H4 (cell line): ENCODE measurements around the gene BTNL2. TPM values are rescaled to one million over a fixed set of nuclear protein-coding genes. Genes with fewer than 3 reads are reported as not detected.

Experiments used
- DNase-seq: peaks from one replicate; pipeline ENCODE4 v3.0.0-alpha.2; 2015; ENCODE audit warnings: low spot score
- total RNA-seq: library from RNA; depleted of rRNA; stranded (reverse); fragments of >200 nt; shearing (Covaris generic); gene quantifications from 2 replicates; pipeline ENCODE4 v1.2.3, GENCODE V29; 2014

The BTNL2 gene
- total RNA-seq, 1 experiment from 2014 or later: not detected

DNA sequence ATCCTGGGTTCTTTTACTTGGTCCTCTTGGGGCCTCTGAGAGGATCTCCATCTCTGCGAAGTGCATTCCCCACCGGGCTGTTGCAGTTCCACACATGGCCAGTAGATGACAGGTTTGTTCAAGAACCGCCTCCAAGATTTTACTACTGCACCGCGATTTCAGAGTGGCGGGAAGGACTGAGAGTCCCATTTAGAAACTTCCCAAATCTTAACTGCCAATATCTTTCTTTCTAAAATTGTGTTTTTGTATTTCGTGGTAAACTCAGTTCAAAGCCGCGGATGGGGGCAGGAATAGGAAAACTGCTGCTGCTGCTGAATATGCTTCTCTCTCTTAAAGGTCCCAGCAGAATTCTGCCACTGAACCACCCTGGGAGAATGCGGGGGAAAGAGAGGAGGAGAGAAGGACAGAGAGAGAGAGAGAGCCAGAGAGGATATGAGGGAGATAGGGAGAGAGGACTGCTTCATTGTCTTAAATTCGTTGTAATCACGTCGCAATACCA lies 8.6 kb upstream of the BTNL2 start:
- peak; percentile 67 for DNase-seq

DNA sequence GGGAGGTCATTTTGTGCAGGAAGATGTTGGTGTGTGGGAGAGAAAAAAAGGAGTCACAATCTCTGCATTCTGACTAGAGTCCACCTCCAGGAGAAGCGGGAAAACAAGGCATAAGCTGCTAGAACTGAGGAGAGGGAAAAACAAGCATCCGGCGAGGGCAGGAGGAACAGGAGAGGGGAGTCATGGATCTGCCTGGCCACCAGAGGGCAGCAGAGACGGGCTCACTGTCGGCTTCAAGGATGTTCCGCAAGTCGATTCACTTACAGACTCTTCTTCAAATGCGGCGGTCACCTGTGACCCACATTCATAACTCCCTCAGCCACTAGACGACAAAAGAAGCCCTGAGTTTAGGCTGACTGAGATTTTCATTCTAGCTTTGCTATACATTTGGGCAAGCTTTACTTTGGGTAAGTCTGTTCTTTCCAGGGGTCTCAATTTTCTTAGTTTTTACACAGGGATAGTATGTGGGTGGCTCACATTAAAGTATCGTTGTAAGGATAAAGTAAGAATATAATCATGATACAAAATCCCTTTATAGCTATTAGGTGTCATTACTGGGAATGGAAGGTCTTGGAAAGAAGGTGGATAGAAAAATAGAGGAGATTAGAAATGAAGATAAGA lies 6.6 kb upstream of the BTNL2 start:
- peak; percentile 69 for DNase-seq

DNA sequence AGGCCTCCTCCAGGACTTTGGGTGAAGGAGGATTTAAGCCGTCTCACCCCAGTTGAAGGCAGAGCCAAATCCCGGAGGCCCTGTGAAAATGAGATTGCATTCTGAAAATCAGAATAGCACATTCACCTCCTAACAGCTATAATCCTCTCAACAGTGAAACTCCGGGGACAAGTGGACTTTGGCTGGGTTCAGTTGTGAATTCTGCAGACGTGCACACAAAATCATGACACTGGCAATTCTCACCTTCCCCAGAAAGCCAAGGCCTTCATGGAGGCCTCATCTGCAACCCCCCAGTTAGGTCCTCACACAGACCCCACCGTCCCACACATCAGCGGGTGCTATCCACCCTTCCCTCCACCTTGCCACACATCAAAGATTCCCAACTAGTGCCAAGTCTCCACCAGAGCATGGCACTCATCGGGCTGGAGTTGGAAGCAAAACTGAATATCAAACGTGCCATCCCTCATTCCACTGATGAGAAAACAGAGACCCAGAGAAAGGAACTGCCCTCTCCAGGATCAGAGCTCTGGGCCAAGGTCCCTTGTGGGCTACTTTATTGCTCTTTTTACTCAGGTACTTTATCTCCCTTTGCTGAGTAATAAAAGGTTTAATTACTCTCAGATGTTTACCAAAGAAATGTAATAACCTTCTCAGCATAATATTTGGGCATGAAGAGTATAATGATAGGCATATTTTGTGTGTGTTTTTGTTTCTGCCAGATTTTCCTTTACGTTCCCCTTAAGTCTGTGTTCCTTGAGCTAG lies 4.8 kb upstream of the BTNL2 start:
- no peak for DNase-seq

DNA sequence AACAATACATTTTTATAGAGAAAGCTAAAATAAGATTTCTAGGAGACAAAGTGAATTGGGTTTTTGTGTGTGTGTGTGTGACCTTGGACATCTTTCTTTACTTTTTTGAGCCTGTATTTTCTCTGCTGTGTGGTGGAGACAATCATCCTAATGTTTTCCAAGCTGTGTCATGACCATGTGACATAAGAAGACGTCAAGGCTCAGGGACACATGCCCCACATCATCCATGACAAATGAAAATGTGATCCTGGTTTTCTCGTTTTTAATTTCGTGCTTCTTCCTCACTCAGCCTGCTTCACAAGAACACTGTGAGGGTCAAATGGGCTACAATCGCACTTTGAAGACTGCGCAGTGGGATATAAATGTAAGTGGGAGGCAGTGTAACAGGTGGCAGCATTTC lies 3.9 kb upstream of the BTNL2 start:
- no peak for DNase-seq

DNA sequence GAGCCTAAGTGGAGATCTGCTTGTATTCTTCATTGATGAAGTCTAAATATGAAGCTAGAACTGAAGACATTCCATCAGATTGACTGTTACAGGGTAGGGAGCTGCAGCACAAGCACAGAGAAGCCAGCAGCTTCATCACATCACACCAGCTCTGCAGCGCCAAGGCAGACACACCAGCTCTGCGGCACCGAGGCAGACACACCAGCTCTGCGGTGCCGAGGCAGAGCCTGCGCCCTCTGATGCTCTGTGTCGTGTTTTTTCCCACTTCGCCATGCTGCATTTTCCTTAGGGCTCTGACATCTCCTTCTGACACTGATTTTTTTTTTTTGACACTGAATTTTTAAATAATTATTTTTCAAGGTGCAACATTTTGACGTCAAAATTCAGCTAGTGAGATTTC lies 784 bp downstream of the BTNL2 start:
- DNase-seq: no peak

DNA sequence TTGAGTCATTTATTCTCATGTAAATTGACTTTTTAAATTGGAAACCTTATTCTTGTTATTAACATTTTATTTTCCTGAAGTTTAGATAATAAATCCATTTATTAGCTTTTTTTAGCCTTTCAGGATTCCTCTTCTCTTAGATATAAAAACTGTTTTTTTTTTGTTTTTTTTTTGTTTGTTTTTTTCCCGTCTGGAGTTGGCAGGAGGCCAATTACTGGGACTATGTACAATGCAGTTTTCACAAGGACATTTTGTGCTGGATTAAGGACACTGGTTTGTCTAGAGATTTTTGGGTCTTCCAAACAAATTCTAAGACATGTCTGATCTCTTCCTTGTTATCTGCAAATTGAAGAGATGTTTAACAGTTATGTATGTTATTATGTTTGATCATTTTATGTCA lies 1.3 kb downstream of the BTNL2 start:
- no peak for DNase-seq

DNA sequence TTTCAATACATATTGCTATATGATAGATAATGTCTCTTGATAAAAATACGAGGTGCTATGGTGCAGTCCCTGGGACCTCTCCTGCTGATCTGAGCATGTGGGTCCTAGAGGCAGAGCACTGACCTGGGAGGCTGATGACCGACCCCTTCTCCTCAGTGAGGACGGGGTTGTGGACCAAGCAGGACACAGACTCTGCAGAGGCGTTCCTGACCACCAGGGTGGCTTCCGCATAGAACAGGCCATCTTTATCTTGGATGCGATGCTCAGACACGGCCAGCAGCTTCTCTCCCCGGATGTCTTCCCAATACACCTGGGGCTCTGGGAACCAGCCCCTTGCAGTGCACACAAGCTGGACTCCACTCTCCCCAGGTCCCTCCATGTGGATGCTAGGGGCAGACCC lies 4.2 kb downstream of the BTNL2 start:
- DNase-seq: no peak

DNA sequence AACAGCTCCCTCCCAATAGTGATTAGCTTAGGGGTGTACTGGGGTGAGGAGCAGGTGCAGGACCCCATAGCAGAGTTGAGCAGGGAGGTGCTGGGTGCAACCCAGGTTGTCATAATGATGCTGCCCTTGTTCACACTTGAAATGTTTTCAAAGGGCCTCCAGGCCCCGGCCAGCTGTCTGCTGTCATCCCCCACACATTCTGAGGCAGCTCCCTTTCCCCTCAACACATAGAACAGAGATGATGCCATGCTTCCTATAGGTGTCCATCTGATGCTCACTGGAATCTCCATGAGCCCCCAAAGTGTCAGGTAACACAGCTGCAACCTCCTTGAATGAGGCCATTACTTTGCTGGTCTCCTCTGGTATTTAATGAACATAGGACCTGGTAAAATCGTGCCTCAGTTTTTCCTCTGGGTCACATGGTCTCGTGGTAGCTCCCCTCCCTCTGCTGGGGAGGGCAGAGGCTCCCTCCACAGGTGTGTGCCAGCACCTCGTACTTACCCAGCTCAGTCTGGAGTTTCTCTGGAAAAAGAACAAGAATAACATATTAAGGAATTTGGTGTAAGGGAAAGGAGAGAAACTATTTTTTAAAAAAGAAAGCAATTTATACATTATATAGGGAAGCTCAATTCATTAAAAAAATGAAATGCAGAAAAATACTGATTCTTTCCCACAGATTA lies 5.6 kb downstream of the BTNL2 start:
- DNase-seq: no peak

DNA sequence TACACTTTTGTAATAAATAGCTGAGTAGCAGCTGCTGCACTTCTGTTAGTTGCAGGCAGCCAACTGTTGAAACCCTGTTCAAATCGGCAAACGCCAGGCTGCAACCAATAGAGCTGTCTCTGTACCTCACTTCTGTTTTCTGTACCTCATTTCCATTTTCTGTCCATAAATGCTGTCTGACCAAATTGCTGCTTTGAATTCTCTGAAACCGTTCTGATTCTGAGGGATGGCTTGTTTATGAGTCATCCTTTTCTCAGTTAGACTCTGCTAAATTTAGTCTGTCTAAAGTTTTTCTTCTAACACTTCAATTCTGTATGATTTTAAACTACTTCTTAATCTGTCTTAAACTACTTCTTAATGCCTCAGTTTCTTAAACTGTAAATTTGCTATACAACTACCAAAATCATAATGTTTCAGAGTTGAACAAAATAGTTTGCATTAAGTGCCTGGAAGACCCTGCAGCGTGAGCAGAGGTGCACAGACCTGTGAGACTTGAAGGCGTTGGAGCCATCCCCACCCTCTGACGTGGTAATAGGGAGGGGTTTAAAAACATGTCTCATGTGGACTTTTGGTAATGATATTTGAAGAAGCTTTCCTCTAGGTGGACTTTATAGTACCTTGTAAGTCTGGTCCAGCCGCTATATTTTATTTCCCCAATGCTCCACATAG lies 9.6 kb downstream of the BTNL2 start:
- no peak for DNase-seq

DNA sequence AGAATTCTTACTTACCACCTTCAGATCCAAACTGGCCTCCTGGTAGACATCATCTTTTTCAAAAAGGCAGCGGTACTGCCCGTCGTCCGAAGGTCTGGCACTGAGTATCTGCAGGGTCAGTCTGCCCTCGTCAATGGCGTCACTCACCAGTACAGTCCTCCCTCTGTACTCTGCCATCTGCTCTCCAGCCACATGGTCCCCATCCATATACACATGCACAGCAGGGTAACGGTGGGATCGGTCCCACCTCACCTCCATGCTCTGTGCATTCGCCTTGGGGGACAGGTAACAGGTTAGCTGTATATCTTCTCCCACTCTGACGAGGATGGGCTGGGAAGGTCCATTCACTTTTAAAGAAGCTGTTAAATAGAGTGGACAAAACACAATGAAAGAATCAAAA lies 11.0 kb downstream of the BTNL2 start:
- DNase-seq: no peak

DNA sequence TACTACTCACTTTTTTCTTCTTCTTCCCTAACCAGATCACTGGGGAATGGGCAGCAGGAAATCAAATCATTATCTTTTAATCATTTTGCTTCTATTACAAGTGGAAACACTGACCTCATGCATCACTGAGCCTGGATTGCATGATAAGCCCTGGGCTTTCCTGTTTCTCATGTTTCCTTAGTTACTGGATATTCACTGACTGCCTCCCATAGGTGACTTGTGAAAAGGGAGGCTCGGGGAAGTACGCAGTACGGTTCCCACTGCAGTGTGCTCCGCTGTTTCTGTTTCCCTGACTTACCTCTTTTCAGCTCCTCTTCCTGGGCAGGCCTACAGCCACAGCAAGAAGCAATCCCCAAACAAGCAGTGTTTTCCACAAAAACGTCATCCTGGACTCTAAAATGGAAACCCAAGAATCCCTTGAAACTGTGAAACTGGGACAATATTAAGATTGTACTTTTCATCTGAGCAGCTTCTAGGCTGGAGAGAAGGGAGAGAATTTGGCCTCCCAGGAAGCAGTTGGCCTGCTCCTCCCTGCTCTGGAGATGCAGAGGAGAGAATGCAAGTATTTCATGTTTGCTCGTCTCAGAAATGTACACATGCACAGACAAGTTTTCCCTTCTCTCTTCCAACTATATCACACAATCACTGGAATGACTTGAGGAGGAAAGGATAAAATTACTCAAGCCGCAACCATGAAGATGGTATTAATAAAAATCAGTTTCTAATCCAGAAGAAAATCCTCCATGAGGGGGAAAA lies 13.1 kb downstream of the BTNL2 start:
- peak; percentile 18 for DNase-seq

DNA sequence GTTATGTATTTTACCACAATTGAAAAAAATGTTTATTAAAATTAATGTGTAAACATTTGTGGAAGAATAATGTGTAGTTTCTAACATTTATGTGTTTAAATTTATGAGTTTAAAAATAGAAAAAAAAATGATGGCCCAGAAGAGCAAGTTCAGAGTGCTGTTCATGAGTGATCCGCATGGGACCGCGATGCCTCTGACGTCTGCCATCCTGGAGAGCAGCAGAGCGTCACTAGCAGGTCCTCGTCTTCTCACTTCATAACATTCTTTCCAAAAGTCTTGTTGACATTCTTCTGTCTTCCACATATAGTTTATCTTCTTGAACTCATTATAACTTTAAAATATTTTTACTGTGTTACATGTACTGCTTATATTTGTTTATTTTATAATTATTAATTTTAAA lies 15.5 kb downstream of the BTNL2 start:
- DNase-seq: no peak

DNA sequence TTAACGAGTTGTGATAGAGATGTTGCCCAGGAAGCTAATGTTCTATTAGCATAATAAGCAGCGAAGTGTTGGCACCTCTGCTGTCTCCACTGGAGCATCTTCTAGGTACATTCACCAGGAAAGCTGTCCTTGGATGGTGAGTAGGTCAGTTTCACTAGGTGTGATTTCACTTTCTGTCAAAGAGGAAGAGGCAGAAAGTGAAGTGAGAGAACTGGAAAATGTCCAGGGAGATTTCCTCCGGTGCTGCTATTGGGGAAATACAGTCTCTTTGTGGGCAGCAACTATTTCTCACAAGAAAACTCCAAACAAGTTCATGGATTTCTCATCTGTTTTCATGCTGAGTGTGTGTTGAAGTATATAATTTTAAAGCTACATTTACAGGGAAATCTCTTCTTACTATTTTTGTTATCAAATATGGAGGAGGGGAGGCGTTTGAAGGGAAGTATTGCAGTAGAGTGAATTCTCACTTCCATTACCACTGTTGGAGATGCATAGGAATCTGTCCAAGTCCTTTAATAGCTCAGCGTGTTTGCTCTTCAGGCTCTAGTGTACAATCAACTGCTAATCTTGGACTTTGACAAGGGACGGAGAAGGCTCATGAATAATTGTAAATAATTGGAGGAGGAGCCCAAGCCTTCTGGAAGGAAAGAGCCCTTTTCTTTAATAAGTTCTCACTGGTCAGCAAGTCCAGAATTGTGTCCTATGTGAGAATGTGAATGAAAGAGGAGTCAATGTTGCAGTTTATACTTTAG lies 19.2 kb downstream of the BTNL2 start:
- no peak for DNase-seq

DNA sequence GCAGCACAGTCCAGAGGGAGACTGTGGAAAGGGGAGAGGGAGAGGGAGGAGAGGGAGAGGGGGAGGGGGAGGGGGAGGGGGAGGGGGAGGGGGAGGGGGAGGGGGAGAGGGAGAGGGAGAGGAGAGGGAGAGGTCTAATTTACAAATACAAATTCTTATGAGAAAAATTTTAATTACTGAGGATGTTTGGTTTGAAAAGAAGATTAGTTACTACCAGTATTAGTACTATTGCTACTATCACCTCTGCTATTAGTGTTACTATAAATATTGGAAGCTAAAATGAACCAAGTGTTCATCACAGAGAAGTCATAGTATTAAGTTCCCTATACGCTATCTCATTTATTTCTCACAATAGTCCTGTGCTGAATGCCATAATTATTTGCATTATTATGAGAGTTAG lies 20.9 kb downstream of the BTNL2 start:
- DNase-seq: no peak

DNA sequence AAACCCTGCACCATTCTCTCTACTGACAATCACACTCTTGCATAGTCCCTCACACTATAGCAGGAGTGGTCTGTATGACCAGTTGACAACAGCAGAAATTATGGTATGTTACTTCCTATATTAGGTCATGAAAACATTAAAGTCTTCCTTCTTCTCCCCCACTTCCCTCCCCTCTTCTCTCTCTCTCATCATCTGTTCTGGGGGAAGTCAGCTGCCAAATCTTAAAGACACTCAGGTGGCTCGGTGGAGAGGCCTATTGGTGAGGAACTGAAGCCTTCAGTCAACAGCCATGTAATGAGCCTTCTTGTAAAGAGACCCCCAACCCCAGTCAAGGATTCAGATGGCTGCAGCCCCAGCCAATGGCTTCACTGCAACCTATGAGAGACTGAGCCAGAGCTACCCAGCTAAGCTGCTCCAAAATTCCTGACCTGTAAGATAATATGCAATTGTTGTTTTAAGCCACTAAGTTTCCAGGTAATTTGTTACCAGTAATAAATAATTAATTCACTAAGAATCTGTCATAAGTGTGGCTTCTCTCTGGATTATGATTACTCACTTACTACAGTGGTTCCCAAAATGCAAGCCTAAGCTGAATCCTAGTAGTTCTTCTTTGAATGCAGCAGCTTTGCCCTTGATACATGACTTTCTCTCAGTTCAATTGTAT lies 24.1 kb downstream of the BTNL2 start:
- DNase-seq: no peak

DNA sequence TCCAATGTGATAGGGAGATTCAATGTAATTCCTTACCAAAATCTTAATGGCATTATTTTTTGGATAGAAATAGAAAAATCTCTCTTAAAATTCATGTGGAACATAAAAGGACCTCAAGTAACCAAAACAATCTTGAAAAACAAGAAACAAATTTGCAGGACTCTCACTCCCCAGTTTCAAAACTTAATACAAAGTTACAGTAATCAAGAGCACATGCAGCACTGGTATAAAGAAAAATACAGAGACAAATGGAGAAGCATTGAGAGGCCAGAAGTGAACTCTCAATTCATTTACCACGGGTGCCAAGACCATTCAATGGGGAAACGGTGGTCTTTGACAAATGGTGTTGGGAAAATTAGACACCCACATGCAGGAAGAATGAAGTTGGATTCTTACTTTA lies 27.4 kb downstream of the BTNL2 start:
- no peak for DNase-seq

DNA sequence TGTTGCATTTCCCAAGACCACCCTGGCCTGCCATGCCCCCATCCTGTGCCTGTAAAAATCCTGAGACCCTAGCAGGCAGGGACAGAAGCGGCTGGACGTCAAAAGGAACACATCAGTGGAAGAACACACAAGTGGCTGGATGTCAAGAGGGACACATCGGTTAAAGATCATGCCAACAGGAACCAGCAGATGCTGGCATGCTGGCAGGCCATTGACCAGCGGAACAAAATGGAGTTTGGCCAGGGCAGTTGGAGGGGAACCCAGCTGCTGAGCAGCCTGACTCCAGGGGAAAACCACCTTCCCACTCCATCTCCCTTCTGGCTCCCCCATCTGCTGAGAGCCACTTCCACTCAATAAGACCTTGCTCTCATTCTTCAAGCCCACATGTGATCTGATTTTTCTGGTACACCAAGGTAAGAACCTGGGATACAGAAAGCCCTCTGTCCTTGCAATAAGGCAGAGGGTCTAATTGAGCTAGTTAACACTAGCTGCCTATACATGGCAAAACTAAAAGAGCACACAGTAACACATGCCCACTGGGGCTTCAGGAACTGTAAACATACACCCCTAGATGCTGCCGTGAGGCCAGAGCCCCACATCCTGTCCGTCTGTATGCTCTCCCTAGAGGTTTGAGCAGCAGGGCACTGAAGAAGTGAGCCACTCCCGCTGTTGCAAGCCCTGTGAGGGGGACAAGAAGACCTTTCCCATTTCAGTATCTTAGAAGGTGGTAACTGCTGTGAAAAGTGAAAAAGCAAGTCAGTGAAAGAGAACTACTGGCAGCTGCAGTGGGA lies 31.0 kb downstream of the BTNL2 start:
- no peak for DNase-seq

DNA sequence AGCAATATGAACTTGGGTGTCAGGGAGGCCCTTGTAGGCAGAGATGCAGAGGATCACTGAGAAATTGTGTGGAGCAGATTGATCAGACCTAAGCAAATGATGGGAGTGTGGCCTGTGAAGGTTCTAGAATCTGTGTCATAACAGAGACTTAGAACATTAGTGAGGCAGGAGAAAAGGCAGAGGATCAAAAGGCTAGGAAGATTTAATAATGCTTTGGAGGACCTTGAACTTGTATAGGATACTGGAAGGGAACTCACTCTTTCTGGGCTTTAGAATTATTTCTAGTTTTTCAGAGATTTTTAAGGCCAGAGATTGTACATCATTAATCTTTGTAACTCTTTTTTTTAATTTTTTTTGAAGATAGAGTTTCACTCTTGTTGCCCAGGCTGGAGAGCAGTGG lies 35.2 kb downstream of the BTNL2 start, which contains the start of gene TSBP1:
TSS of gene TSBP1 (minus strand) at position 101 of the 400 bp plus-strand sequence. CDS start 197 bp downstream, outside the sequence.
- no peak for DNase-seq

DNA sequence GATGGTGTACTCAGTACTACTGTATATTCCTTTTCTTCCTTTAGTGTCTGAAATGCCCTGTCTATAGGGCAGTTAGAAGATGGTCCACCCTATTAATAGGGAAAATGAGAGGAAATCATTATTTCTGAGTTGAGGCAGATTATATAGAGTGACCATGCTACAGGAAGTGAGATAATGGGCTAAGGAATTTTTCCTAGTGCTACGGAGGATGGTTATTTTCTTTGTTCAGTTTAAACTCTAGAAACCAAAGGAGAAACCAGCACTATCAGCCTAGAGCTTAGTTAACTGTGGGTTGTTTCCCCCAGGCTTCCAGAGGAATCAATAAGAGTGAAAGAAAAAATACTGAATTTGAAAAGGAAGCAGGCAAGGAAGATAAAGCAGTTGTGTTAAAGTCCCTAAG lies 35.8 kb downstream of the BTNL2 start:
- no peak for DNase-seq
